Stimulated activated CD4-positive, alpha-beta T cell treated with anti-CD3 and anti-CD28 coated beads, Interleukin-2, amount 100 ng/mL, for 24 hours (primary cell): ENCODE data around the gene SYNGR2.
A peak's percentile ranks its signal among the peaks of the same experiment; 100 is the strongest.

ENCODE experiments used
- DNase-seq, 2 donors: peaks; one replicate each; pipeline ENCODE4 v3.0.0-alpha.2; 2020

The SYNGR2 gene

DNA sequence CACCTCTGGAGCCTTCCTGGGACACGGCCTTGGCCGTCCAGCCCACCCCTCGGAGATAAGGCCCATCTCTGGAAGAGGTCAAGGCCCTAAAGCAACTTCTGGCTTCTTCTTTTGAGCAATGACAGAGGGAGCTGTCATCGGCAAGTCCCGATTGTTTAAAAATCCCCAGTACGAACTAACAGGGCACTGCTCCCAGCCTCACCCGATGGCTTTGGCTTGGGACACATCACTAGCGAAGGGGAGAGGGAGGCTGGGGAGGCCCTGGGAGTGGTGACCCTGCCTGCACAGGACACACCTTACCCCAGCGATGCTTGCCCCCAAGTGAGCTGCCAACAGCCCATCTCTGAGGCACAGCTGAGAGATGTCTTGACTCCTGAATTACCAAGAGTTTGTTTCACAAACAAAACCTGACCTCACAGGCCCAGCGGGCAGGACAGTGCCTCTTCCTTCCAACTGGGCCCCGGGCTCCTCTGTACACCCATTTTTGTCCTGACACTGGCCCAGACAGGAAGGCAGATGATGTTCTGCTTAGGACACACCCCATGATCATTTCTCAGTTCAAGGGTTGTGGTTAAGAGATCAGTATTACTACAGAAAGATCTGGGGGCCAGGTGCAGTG, 4.8 kb downstream of the SYNGR2 start:
- no peak for DNase-seq

DNA sequence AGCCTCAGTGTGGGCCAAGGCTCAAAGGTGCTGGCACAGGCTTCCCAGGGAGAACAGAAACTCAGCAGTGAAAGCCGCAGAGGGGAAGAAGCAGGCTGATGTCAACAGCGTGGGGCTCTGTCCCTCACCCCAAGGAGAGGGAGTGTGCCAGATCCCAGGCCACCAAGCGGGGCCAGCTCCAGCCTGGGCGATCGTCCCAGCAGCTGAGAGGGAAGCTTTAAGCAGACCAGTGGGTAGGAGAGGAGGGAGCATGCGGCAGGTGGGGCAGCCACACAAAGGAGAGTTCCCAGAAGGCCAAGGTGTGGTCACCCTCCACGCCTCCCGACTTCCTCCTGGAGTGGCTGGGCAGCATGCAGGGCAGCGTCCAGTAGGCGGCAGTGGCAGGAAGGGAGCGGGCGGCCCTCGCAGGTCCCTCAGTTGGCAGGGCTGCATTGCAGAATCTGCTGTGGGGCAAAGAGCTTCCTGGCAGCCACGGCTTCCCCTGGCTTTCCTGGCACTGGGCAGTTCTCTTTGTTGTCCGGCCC, 6.0 kb downstream of the SYNGR2 start:
- no peak for DNase-seq

GRCh38 chr17:78174870-78175642, 6.7 kb downstream of the SYNGR2 start:
- no peak for DNase-seq

GRCh38 chr17:78175643-78175981, 7.2 kb downstream of the SYNGR2 start:
- no peak for DNase-seq

DNA sequence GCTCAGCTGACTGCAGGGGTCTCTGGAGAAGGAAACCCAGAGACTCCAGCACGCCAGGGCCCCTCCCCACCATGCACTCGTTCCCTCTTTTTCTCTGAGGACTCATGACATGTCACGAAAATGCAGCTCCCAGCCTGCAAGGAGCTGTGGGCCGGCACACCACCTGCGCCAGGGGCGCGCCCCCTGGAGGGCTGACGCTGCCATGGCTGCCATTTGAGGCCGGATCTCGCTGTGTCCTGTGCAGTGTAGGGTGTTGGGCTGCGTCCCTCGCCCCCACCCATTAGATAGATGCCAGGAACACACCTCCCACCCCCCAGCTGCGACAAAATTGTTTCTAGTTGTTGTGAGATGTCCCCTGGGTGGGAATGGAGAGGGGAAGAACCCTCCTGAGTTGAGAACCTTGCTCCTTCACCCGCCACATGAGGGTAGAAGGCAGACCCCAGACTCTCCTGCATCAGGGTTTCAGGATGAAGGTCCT, 8.2 kb downstream of the SYNGR2 start:
- DNase-seq: peak; percentile 82

- DNase-seq: no peak
These were observed 11.0 kb downstream of the SYNGR2 start for GRCh38 chr17:78179372-78179771.

DNA sequence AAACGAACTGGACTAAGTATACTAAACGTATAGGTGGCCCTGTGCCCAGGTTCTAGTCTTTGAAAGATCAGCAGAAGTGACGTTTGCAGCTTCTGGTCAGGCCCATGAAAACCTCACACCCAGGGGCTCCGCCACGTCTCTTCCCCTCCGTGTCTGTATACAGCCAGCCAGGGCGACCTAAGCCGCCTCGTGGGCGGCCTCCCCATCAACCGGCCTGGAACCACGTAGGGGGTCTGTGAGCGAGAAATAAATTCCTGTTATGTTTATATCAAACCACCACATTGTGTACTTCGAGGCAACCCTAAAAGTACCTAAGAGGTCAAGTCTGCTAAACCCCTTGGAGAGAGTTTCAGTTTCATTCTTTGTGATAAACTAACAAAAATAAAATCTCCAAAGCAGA, 11.7 kb downstream of the SYNGR2 start:
- DNase-seq: no peak

DNA sequence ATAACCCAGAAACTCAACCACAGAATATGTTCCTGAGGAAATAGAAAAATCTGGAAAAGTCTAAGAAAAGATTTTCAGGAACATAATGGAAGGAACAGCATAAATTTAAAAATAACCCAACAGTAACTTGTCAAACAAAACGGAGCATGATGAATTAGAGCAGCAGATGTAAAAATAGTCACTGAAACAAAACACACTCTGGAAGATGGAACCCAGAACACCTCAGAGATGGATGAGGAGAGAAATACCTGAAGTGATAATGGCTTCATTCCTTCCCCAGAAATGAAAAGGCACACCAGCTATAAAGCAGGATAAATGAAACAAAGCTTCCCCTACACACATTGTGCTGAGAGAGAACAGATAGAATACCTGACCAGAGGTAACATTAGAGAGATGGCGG, 12.1 kb downstream of the SYNGR2 start:
- DNase-seq: no peak

GRCh38 chr17:78182504-78182903, 14.1 kb downstream of the SYNGR2 start:
- no peak for DNase-seq

DNA sequence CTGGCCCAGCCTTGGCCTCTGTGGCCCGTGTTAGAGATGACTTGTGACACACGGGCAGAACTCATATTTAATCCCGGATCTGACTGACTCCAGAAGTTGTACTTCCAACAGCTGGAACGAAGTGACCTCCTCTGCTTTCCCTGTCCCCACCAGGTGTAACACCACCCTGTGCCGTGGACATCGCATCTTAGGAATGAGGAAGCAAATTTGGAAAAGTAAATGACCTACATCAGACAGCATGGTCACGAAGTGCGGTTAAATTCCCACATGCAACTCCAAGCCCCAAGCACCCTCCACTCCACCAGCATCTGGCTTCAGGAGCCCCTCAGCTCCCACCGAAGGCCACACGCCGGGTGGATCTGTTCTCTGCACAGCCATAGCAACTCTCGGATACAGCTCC, 15.5 kb downstream of the SYNGR2 start:
- DNase-seq: no peak

DNA sequence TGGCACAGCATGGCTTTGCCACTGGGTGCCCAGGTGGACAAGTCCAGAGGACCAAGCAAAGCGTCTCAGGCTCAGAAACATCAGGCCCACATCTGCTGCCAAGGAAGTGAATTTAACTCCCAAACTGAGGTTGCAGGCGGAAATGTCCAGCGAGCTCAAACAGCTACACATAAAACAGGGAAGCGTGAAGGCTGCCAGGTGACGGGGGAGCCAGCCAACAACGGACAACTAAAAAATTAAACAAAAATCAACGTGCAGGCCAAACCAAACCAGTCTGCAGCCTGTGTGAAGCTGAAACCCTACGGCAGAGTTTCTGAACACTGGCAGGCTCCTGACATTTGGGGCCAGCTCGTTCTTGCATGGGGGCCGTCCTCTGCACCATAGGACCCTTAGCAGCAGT, 16.0 kb downstream of the SYNGR2 start:
- no peak for DNase-seq

- no peak for DNase-seq
These were observed 16.5 kb downstream of the SYNGR2 start for GRCh38 chr17:78184868-78185267.

- no peak for DNase-seq
These were observed 17.8 kb downstream of the SYNGR2 start for GRCh38 chr17:78185981-78186691.

- peak; percentile 90 to 98 for DNase-seq
These were observed 18.6 kb downstream of the SYNGR2 start, which contains the start of the genes AFMID and TK1 for GRCh38 chr17:78186692-78187595. Gene AFMID (plus strand): TSS chr17:78187362. CDS start chr17:78187371, 9 bp downstream. Gene TK1 (minus strand): TSS chr17:78187052. CDS start chr17:78186994, 58 bp downstream.

GRCh38 chr17:78196716-78197115, 28.3 kb downstream of the SYNGR2 start:
- no peak for DNase-seq

DNA sequence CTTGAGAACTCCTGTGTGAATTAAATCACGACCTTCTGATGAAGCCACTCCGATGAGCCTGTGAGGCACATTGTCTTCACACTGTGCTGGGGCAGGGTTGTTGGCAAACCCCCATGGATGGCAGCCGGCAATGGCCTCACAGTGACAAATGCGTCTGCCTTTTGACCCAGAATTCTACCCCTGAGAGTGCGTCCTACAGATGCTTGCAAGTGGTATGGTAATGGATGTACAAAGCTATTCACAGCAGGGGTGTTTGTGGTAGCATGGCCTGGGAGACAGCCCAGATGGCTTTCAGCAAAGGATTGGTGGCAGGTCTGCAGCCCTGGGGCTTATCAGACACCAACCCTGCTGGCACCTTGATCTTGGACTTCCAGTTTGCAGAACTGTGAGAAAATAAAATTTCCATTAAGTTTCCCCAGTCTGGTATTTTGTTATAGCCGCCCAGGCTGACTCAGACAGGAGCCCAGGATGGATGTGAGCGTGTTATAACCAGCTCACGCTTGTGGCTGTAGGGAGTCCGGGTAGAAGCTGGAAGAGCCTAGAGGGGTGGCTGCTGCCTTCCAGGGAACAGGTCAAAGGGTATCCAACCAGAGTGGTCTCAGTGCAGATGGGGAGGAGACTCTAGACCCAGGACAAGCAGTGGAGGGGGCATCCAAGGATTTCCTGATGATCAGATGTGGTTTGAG, 28.9 kb downstream of the SYNGR2 start:
- DNase-seq: no peak

DNA sequence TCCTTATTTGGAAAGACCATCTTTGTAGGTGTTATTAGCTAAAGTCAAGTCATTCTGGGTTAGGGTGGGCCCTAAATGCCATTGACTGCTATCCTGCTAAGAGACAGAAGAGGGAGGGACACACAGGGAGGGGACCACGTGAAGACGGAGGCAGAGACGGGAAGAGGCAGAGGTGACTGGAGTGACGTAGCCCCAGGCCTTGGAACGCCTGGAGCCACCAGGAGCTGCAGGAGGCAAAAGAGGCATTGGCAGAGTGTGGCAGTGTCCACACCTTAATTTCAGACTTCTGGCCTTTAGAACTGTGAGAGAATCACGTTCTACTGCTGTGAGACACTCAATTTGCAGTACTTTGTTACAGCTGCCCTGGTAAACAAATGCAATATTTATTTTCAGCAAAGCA, 32.1 kb downstream of the SYNGR2 start:
- DNase-seq: no peak

DNA sequence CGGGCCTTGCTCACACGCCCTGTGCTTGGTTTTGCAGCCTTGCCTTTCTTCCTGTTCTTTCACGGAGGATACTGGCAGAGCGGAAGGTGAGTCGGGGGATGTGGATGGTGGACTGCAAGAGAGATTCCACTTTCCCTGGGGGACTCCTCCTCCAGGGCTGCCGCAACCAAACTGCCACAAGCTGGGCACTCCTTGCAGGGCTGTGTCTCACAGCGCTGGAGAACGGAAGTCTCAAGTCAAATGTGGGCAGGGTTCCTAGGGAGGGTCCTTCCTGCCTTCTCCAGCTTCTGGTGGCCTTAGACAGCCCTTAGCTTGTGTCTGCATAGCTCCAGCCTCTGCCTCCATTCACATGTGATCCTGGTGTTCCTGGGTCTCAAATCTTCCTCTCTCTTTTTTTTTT, 34.3 kb downstream of the SYNGR2 start:
- no peak for DNase-seq

DNA sequence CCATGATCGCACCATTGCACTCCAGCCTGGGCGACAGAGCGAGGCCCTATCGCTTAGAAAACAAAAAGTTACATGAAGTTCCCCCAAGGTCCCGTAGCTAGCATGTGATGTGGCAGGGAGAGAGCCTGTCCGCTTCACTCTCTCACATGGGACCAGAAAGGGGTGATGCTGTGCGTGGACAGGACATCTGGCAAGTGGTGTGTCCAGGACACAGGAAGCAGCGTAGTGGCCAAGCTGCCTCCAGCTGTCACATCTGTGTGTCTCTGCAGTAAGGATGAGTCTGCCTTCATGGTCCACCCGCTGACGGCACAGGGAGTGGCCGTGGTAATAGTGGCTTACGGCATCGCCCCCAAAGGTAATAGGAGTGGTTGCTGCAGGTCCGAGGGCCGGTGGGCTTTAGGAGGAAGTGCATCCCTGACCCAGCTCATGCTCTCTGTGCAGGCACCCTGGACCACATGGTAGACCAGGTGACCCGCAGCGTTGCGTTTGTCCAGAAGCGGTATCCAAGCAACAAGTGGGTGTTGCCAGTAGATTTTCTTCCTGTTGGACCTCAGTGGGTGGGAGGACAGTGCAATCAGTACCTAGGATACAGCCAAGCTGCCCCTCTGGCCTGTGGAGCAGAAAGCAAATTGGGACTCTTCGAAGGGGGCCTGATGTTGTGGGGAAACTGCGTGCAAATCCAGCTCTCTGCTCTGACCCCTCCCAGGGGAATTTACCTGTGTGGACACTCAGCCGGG, 36.2 kb downstream of the SYNGR2 start:
- DNase-seq: no peak

DNA sequence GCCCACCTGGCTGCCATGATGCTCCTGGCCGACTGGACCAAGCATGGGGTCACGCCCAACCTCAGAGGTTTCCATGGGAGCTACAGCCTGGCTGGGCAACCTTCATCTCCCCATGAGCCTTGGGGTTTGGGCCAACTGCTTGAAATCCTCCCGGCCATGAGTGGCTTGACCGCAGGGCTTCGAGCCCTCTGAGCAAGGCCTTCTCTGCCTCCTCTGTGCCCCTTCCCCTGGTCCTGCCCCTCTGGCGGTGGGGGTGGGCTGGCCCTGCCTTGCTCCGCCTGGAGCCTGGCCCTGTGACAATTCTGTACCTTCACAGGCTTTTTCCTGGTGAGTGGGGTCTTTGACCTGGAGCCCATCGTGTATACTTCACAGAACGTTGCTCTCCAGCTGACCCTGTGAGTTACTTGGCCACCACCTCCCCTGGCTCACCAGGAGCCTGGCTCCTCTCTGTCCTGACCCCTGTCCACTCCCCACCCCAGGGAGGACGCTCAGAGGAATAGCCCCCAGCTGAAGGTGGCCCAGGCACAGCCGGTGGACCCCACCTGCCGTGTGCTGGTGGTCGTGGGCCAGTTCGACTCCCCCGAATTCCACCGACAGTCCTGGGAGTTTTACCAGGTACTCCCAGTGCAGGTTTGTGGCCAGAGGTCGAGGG, 36.9 kb downstream of the SYNGR2 start:
- no peak for DNase-seq

DNA sequence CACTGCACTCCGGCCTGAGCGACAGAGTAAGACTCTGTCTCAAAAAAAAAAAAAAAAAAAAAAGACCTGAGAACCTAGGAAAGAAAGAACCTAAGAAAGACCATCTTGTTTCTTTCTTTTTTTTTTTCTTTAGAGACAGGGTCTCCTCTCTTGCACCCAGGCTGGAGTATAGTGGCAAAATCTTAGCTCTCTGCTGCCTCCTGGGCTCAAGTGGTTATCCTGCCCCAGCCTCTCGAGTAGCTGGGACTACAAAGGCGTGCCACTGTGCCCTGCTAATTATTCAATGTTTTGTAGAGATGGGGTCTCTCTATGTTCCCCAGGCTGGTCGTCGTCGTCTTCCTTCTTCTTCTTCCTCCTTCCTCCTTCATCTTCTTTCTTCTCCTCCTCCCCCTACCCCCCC, 37.9 kb downstream of the SYNGR2 start:
- no peak for DNase-seq
